Neural cell (in vitro differentiated cells): ENCODE results near the gene ZDBF2. TPM values are rescaled to one million over a fixed set of nuclear protein-coding genes. Genes with fewer than 3 reads are reported as not detected.

Experiments used
- H2AFZ ChIP-seq: fragments of 200-600, 300-800 bp; sonication (generic), shearing (Covaris generic); 2 replicates; pipeline ENCODE4 v1.6.0; 2014; ENCODE audit warnings: low read depth, mild to moderate bottlenecking, antibody characterized with exemption, low read length, moderate library complexity
- H3F3A ChIP-seq: fragments of 200-600 bp; shearing (Covaris generic); 2 replicates; pipeline ENCODE4 v1.6.1; 2016; ENCODE audit warnings: mild to moderate bottlenecking, moderate library complexity, mixed read lengths, antibody characterized with exemption, low read length; ENCODE audit not compliant: insufficient read depth, poor library complexity, severe bottlenecking
- H3K27ac ChIP-seq: fragments of 200-600, 300-800 bp; sonication (generic), shearing (Covaris generic); 2 replicates; pipeline ENCODE4 v1.5.1; 2014; ENCODE audit warnings: mild to moderate bottlenecking, low read length, moderate library complexity
- H3K27me3 ChIP-seq: fragments of 300-800, 200-600 bp; sonication (generic), shearing (Covaris generic); 2 replicates; pipeline ENCODE4 v1.6.0; 2014; ENCODE audit warnings: mild to moderate bottlenecking, low read depth, low read length, moderate library complexity; ENCODE audit not compliant: insufficient read depth
- H3K36me3 ChIP-seq: fragments of 300-800, 200-600 bp; sonication (generic), shearing (Covaris generic); 2 replicates; pipeline ENCODE4 v1.5.1; 2014; ENCODE audit warnings: mild to moderate bottlenecking, antibody characterized with exemption, low read length, moderate library complexity; ENCODE audit not compliant: insufficient read depth
- H3K4me2 ChIP-seq: fragments of 300-800, 200-600 bp; sonication (generic), shearing (Covaris generic); 2 replicates; pipeline ENCODE4 v1.6.0; 2014; ENCODE audit warnings: mild to moderate bottlenecking, low read length
- H3K4me3 ChIP-seq: fragments of 300-800, 200-600 bp; sonication (generic), shearing (Covaris generic); 2 replicates; pipeline ENCODE4 v1.5.1; 2014; ENCODE audit warnings: mild to moderate bottlenecking, low read length, moderate library complexity
- H3K79me2 ChIP-seq: fragments of 200-600 bp; shearing (Covaris generic); replicated peaks from 2 replicates; pipeline ENCODE4 v1.6.0; 2014; ENCODE audit warnings: mild to moderate bottlenecking, low read length, moderate library complexity; ENCODE audit not compliant: insufficient read depth
- H3K9ac ChIP-seq: fragments of 300-800, 200-600 bp; sonication (generic), shearing (Covaris generic); 2 replicates; pipeline ENCODE4 v1.6.1; 2016; ENCODE audit warnings: mild to moderate bottlenecking, low read length, mixed read lengths
- H3K9me2 ChIP-seq: fragments of 200-600 bp; shearing (Covaris generic); 2 replicates; pipeline ENCODE4 v1.6.1; 2016; ENCODE audit warnings: mild to moderate bottlenecking, low read length, mixed read lengths; ENCODE audit not compliant: insufficient read depth
- H3K9me3 ChIP-seq: fragments of 200-600, 300-800 bp; sonication (generic), shearing (Covaris generic); 2 replicates; pipeline ENCODE4 v1.6.1; 2016; ENCODE audit warnings: mild to moderate bottlenecking, mixed run types, low read length, moderate library complexity, mixed read lengths
- H4K20me1 ChIP-seq: fragments of 200-600 bp; shearing (Covaris generic); 2 replicates; pipeline ENCODE4 v1.6.1; 2016; ENCODE audit warnings: mild to moderate bottlenecking, mixed run types; ENCODE audit not compliant: insufficient read depth
- EP300 ChIP-seq: fragments of 450-650 bp; conservative IDR thresholded peaks from 2 replicates; pipeline ENCODE4 v1.6.1; 2014; ENCODE audit warnings: antibody characterized with exemption, mild to moderate bottlenecking, moderate library complexity; ENCODE audit not compliant: poor library complexity, severe bottlenecking
- EZH2 ChIP-seq: fragments of 200-600, 300-800 bp; shearing (Covaris generic), sonication (generic); IDR thresholded peaks from 2 replicates; pipeline ENCODE4 v1.6.1; 2014; ENCODE audit warnings: antibody characterized with exemption, low read length, borderline replicate concordance, mild to moderate bottlenecking; ENCODE audit not compliant: insufficient read depth, poor library complexity, severe bottlenecking
- MXI1 ChIP-seq: fragments of 450-650 bp; conservative IDR thresholded peaks from 2 replicates; pipeline ENCODE4 v1.6.1; 2014; ENCODE audit warnings: antibody characterized with exemption, mild to moderate bottlenecking; ENCODE audit not compliant: poor library complexity, severe bottlenecking
- POLR2AphosphoS5 ChIP-seq: IDR thresholded peaks from 2 replicates; pipeline ENCODE4 v1.6.1; 2012
- RAD21 ChIP-seq: fragments of 450-650 bp; conservative IDR thresholded peaks from 2 replicates; pipeline ENCODE4 v1.6.1; 2014; ENCODE audit warnings: antibody characterized with exemption, mild to moderate bottlenecking, moderate library complexity
- REST ChIP-seq: IDR thresholded peaks from 2 replicates; pipeline ENCODE4 v1.6.1; 2012; ENCODE audit warnings: borderline replicate concordance
- SMC3 ChIP-seq: fragments of 450-650 bp; conservative IDR thresholded peaks from 2 replicates; pipeline ENCODE4 v1.6.1; 2014; ENCODE audit warnings: antibody characterized with exemption, mild to moderate bottlenecking, moderate library complexity; ENCODE audit not compliant: poor library complexity
- TAF1 ChIP-seq: IDR thresholded peaks from 2 replicates; pipeline ENCODE4 v1.6.1; 2012; ENCODE audit warnings: low read depth
- polyA plus RNA-seq: library from polyadenylated mRNA; depleted of rRNA; stranded (reverse); fragments of >200 nt; gene quantifications from 2 replicates; pipeline ENCODE4 v1.2.3, GENCODE V29; 2014
- TF ChIP-seq, protein P1 (sequence below): fragments of 450-650 bp; IDR thresholded peaks from 2 replicates; pipeline ENCODE4 v1.5.1; 2014; ENCODE audit warnings: antibody characterized with exemption, mild to moderate bottlenecking, moderate library complexity; ENCODE audit not compliant: poor library complexity, severe bottlenecking

The ZDBF2 gene
- polyA plus RNA-seq, 1 donor from 2014 or later = 23.4 TPM

GRCh38 chr2:206241736-206242135 lies 32.7 kb upstream of the ZDBF2 start:
- H2AFZ ChIP-seq = no peak overlapping the region
- no peaks in the 10 kb centered on the region for H3K9me3 ChIP-seq
- no peaks in the 10 kb centered on the region for H4K20me1 ChIP-seq
- no peaks in the 10 kb centered on the region for H3F3A ChIP-seq
- no peaks in the 10 kb centered on the region for H3K9me2 ChIP-seq
- no peak overlapping the region for H3K4me3 ChIP-seq
- no peak overlapping the region for H3K27ac ChIP-seq
- TF ChIP-seq POLR2AphosphoS5 (no peak), SMC3 (no peak)
- H3K9ac ChIP-seq = no peak overlapping the region
- no peaks in the 10 kb centered on the region for H3K79me2 ChIP-seq
- no peak overlapping the region for H3K4me2 ChIP-seq
- no peaks in the 10 kb centered on the region for H3K27me3 ChIP-seq
- H3K36me3 ChIP-seq = no peaks in the 10 kb centered on the region

- Histone ChIP-seq H3K4me2 (no peak overlapping the region), H3K9me2 (no peaks in the 10 kb centered on the region), H3K27me3 (peaks cover 14% of the 10 kb centered on the region), H4K20me1 (no peaks in the 10 kb centered on the region), H3K9me3 (no peaks in the 10 kb centered on the region), H3K27ac (no peak overlapping the region), H3K79me2 (no peaks in the 10 kb centered on the region), H3K9ac (no peak overlapping the region), H3K36me3 (no peaks in the 10 kb centered on the region), H2AFZ (no peak overlapping the region), H3K4me3 (no peak overlapping the region), H3F3A (no peaks in the 10 kb centered on the region)
- no peak for TF ChIP-seq MXI1
These were observed 29.2 kb upstream of the ZDBF2 start for GRCh38 chr2:206245265-206245672.

DNA sequence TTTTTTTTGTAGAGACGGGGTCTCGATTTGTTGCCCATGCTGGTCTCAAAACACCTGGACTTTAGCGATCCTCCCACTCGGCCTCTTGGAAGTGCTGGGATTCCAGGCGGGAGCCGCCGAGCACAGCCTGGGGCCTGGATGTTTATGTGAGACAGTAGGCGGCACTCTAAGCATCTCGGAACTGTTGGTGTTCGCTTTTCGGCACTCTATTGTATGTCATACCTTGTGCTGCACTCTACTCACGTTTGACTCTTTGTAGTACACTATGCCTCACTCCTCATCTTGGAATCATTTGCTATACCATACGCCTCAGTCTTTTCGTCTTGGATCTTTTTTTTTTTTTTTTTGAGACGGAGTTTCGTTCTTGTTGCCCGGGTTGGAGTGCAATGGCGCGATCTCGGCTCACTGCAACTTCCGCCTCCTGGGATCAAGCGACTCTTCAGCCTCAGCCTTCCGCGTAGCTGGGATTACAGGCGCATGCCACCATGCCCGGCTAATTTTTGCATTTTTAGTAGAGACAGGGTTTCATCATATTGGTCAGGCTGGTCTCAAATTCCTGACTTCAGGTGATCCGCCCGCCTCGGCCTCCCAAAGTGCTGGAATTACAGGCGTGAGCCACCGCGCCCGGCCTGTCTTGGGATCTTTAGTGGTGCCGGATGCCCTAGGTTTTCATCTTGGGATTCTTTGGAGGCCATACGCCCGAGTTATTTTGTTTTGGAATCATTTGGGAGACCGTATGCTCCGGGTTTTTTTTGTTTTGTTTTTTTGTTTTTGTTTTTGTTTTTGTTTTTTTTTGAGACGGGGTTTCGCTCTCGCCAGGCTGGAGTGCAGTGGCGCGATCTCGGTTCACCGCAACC lies 24.2 kb upstream of the ZDBF2 start:
- H3K27ac ChIP-seq = no peak overlapping the region
- no peaks in the 10 kb centered on the region for H3K36me3 ChIP-seq
- H2AFZ ChIP-seq = no peak overlapping the region
- H3K4me2 ChIP-seq = no peak overlapping the region
- no peaks in the 10 kb centered on the region for H3K9me2 ChIP-seq
- peaks cover 60% of the 10 kb centered on the region for H3K27me3 ChIP-seq
- no peaks in the 10 kb centered on the region for H3K79me2 ChIP-seq
- TF ChIP-seq EZH2 = no peak
- TF ChIP-seq SMC3 = no peak
- no peak for TF ChIP-seq TAF1
- no peak for TF ChIP-seq MXI1
- TF ChIP-seq POLR2AphosphoS5 = no peak
- TF ChIP-seq REST = no peak
- TF ChIP-seq EP300 = no peak
- peak; percentile 40 for TF ChIP-seq RAD21
- TF ChIP-seq, protein P1, sequence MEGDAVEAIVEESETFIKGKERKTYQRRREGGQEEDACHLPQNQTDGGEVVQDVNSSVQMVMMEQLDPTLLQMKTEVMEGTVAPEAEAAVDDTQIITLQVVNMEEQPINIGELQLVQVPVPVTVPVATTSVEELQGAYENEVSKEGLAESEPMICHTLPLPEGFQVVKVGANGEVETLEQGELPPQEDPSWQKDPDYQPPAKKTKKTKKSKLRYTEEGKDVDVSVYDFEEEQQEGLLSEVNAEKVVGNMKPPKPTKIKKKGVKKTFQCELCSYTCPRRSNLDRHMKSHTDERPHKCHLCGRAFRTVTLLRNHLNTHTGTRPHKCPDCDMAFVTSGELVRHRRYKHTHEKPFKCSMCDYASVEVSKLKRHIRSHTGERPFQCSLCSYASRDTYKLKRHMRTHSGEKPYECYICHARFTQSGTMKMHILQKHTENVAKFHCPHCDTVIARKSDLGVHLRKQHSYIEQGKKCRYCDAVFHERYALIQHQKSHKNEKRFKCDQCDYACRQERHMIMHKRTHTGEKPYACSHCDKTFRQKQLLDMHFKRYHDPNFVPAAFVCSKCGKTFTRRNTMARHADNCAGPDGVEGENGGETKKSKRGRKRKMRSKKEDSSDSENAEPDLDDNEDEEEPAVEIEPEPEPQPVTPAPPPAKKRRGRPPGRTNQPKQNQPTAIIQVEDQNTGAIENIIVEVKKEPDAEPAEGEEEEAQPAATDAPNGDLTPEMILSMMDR = peak; percentile 28
- H3F3A ChIP-seq = no peaks in the 10 kb centered on the region
- no peak overlapping the region for H3K9ac ChIP-seq
- H3K9me3 ChIP-seq = peaks cover 5% of the 10 kb centered on the region
- peak overlapping the region; percentile 30 for H3K4me3 ChIP-seq
- no peaks in the 10 kb centered on the region for H4K20me1 ChIP-seq
